ENCODE measurements around the gene AGPAT1. TPM values are rescaled to one million over a fixed set of nuclear protein-coding genes. Genes with fewer than 3 reads are reported as not detected.
A peak's percentile ranks its signal among the peaks of the same experiment; 100 is the strongest.

Gene AGPAT1
- total RNA-seq, 1 donor, result 19.2 TPM

DNA sequence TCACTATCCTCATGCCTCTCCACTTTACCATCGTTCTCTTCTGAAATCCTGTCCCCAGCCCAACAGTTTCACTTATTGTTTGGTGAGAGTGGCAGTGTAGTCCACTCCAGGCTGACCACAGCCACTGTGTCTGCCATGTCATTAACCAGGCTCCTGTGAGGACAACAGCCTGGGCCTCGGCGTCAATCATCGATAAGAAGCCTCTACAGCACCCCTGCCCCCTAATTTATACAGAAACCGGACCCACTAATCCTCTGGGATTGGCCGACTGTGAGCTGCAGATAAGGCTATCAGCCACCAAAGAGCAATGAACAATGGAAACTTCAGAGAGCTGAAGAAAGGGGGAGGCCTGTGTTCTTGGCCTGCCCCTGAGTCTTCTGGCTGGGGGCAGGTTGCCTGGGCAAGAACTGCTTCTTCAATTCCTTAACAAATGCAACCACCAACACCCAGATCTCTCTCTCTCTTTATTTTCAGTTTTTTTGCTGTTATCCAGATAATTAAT lies 8.1 kb downstream of the AGPAT1 start:
- TF ChIP-seq, protein P1, sequence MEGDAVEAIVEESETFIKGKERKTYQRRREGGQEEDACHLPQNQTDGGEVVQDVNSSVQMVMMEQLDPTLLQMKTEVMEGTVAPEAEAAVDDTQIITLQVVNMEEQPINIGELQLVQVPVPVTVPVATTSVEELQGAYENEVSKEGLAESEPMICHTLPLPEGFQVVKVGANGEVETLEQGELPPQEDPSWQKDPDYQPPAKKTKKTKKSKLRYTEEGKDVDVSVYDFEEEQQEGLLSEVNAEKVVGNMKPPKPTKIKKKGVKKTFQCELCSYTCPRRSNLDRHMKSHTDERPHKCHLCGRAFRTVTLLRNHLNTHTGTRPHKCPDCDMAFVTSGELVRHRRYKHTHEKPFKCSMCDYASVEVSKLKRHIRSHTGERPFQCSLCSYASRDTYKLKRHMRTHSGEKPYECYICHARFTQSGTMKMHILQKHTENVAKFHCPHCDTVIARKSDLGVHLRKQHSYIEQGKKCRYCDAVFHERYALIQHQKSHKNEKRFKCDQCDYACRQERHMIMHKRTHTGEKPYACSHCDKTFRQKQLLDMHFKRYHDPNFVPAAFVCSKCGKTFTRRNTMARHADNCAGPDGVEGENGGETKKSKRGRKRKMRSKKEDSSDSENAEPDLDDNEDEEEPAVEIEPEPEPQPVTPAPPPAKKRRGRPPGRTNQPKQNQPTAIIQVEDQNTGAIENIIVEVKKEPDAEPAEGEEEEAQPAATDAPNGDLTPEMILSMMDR (IDR thresholded peaks at IDR 0.05; ENCODE audit: extremely low read depth, low read depth, low read length), result no peak
- Histone ChIP-seq H3K27ac (ENCODE audit: low read depth, low read length) (no peak overlapping the region), H3K4me2 (ENCODE audit: insufficient read depth, low read length) (no peak overlapping the region), H3K4me3 (ENCODE audit: insufficient read depth, low read length) (no peak overlapping the region), H4K20me1 (ENCODE audit: insufficient read depth, low read length) (peaks cover 2% of the 10 kb centered on the region), H3K79me2 (ENCODE audit: insufficient read depth, low read length) (peaks cover 9% of the 10 kb centered on the region), H3K9me3 (ENCODE audit: low read depth, low read length) (no peaks in the 10 kb centered on the region), H2AFZ (ENCODE audit: low read length) (no peak overlapping the region), H3K27me3 (ENCODE audit: insufficient read depth, low read length) (no peaks in the 10 kb centered on the region), H3K4me1 (ENCODE audit: insufficient read depth, low read length) (peaks cover 6% of the 10 kb centered on the region), H3K36me3 (ENCODE audit: insufficient read depth, low read length) (peaks cover 38% of the 10 kb centered on the region)
- peak; percentile 70 for DNase-seq (ENCODE audit: insufficient read length, low spot score, missing footprints)

DNA sequence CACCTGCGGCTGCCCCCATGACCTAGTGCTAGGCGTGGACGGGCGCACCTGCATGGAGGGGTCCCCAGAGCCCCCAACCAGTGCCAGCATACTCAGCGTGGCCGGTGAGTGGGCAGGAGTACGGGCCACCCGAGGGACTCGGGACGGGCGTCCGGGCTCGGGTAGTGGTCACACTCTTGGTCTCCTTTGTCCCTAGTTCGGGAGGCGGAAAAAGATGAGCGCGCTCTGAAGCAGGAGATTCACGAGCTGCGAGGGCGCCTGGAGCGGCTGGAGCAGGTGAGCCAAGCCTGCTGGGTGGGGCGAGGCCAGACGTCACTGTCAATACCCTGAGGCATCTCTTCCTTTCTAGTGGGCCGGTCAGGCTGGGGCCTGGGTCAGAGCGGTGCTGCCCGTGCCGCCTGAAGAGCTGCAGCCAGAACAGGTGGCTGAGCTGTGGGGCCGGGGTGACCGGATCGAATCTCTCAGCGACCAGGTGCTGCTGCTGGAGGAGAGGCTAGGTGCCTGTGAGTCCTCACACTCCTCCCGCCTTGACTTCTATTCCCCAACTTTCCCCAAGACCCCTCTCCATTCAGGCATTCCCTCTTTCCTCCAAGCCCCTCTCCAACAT lies 8.6 kb downstream of the AGPAT1 start:
- H3K4me3 ChIP-seq (ENCODE audit: insufficient read depth, low read length), result no peak overlapping the region
- H3K27ac ChIP-seq (ENCODE audit: low read depth, low read length), result no peak overlapping the region
- no peaks in the 10 kb centered on the region for H3K9me3 ChIP-seq (ENCODE audit: low read depth, low read length)
- H3K4me2 ChIP-seq (ENCODE audit: insufficient read depth, low read length), result no peak overlapping the region
- TF ChIP-seq, protein P1 (IDR thresholded peaks at IDR 0.05; ENCODE audit: extremely low read depth, low read depth, low read length), result no peak
- peaks cover 42% of the 10 kb centered on the region for H3K36me3 ChIP-seq (ENCODE audit: insufficient read depth, low read length)
- peaks cover 2% of the 10 kb centered on the region for H4K20me1 ChIP-seq (ENCODE audit: insufficient read depth, low read length)
- peak; percentile 58 for DNase-seq (ENCODE audit: insufficient read length, low spot score, missing footprints)
- H3K27me3 ChIP-seq (ENCODE audit: insufficient read depth, low read length), result no peaks in the 10 kb centered on the region
- H3K79me2 ChIP-seq (ENCODE audit: insufficient read depth, low read length), result peaks cover 3% of the 10 kb centered on the region
- H3K4me1 ChIP-seq (ENCODE audit: insufficient read depth, low read length), result peaks cover 6% of the 10 kb centered on the region
- no peak overlapping the region for H2AFZ ChIP-seq (ENCODE audit: low read length)

DNA sequence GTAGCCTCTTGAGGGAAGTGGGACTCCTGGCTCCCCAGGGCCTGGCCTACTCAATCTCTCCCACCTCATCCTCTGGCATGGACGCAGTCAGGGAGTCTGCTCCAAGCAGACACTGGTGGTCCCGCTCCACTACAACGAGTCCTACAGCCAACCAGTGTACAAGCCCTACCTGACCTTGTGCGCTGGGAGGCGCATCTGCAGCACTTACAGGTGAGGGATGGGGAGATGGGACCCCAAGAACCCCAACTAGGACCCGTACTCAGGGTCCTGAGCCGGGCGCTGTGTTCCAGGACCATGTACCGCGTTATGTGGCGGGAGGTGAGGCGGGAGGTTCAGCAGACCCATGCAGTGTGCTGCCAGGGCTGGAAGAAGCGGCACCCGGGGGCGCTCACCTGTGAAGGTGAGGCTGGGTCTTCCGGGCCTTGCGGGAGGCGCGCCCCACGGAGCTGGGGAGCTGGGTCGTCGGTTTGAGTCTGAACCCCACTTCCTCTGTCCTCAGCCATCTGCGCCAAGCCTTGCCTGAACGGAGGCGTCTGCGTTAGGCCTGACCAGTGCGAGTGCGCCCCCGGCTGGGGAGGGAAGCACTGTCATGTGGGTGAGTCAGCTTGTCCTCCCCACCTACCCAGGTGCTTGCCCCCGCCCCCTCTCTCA lies 9.3 kb downstream of the AGPAT1 start:
- Histone ChIP-seq H3K36me3 (ENCODE audit: insufficient read depth, low read length) (peaks cover 42% of the 10 kb centered on the region), H3K27me3 (ENCODE audit: insufficient read depth, low read length) (no peaks in the 10 kb centered on the region), H3K79me2 (ENCODE audit: insufficient read depth, low read length) (peaks cover 3% of the 10 kb centered on the region), H3K4me2 (ENCODE audit: insufficient read depth, low read length) (no peak overlapping the region), H3K27ac (ENCODE audit: low read depth, low read length) (no peak overlapping the region), H3K9me3 (ENCODE audit: low read depth, low read length) (no peaks in the 10 kb centered on the region), H3K4me1 (ENCODE audit: insufficient read depth, low read length) (peaks cover 6% of the 10 kb centered on the region), H2AFZ (ENCODE audit: low read length) (no peak overlapping the region), H4K20me1 (ENCODE audit: insufficient read depth, low read length) (peaks cover 2% of the 10 kb centered on the region), H3K4me3 (ENCODE audit: insufficient read depth, low read length) (no peak overlapping the region)
- peak; percentile 69 for DNase-seq (ENCODE audit: insufficient read length, low spot score, missing footprints)
- TF ChIP-seq, protein P1 (IDR thresholded peaks at IDR 0.05; ENCODE audit: extremely low read depth, low read depth, low read length), result no peak

DNA sequence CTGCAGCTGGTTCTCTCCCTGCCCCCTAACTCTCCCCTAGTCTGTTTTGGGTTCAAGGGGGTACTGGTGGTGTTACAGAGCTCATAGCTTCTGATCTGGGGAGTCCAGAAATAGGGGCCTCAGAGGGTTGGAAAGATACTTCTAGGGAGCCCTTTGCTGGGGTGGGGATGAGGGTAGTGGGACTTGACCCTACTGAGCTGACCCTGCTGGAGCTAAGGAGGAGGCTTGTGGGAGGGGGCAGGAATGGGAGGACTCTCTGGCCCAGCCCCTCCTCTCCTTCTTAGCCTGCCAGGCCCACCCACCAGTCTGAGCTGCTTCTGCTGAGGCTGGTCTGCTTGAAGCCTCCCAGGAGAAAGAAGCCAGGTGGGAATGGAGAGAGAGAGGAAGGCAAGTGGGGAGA lies 11.6 kb downstream of the AGPAT1 start, which contains the start of gene EGFL8:
TSS of gene EGFL8 (plus strand) at position 301 of the 400 bp plus-strand sequence. CDS start 1,571 bp downstream, outside the sequence.
- H3K79me2 ChIP-seq (ENCODE audit: insufficient read depth, low read length), result no peaks in the 10 kb centered on the region
- no peaks in the 10 kb centered on the region for H3K9me3 ChIP-seq (ENCODE audit: low read depth, low read length)
- H4K20me1 ChIP-seq (ENCODE audit: insufficient read depth, low read length), result no peaks in the 10 kb centered on the region
- TF ChIP-seq, protein P1 (IDR thresholded peaks at IDR 0.05; ENCODE audit: extremely low read depth, low read depth, low read length), result no peak
- H3K36me3 ChIP-seq (ENCODE audit: insufficient read depth, low read length), result peaks cover 25% of the 10 kb centered on the region
- H3K27me3 ChIP-seq (ENCODE audit: insufficient read depth, low read length), result no peaks in the 10 kb centered on the region
- peaks cover 6% of the 10 kb centered on the region for H3K4me1 ChIP-seq (ENCODE audit: insufficient read depth, low read length)
- H3K27ac ChIP-seq (ENCODE audit: low read depth, low read length), result no peak within 1 kb of the TSS
- H3K4me3 ChIP-seq (ENCODE audit: insufficient read depth, low read length), result no peak within 1 kb of the TSS
- H3K4me2 ChIP-seq (ENCODE audit: insufficient read depth, low read length), result no peak within 1 kb of the TSS
- H2AFZ ChIP-seq (ENCODE audit: low read length), result no peak within 1 kb of the TSS
- peak; percentile 79 for DNase-seq (ENCODE audit: insufficient read length, low spot score, missing footprints)

Measured in osteoblast (primary cell).